ENCODE data around the gene TPRG1.

The TPRG1 gene

DNA sequence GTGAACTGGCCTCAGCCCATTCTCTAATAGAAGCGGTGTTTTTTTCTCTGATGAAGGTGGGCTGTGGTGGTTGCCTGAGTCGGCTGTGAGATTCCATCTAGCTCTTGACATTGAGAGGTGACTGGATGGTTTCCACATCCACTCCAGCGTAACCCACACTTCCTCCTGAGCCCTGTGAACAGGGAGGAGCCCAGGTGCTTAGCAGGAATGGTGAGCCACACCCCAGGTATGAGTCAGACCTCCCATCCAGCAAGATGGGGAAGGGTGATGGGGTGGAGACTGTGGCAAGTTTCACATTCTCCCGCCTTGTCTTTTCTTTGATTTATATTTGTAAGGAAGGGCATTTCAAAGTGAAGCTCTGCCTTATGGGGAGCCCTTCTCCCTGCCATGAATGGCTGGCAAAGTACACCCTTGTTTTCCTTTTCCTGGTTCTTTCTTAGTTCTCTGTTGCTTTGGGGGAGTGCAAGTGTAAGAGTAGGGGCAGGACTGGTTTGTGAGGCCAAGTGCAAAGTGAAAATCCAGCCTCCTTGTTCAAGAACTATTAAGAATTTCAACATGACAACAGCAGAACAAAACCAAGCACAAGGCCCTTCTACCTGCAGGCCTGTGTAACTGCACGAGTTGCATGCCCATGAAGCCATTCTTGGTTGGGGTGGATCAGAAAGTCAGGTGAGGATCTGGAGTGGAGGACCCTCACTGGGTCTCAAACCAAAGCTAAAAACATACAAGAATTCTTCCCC lies 4.6 kb upstream of the TPRG1 start:
- no peak for DNase-seq

DNA sequence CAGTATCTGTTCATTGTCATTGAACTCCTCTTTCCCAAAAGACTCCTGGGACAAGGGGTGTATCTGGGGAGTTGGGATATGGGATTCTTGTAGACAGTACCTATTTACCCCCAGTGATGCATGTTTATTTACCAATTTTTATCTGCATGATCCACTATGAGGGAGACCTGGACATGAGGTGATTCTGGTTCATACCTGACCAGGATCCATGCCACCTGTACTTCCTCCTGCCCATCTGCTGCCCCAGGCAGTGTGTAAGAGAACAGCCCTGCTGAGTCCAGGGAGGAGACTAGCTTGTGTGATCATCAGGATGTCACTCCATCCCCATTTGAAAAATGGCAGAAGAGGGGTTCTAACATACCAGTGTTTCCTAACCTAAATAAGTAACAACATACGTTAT lies 3.1 kb upstream of the TPRG1 start:
- no peak for DNase-seq

DNA sequence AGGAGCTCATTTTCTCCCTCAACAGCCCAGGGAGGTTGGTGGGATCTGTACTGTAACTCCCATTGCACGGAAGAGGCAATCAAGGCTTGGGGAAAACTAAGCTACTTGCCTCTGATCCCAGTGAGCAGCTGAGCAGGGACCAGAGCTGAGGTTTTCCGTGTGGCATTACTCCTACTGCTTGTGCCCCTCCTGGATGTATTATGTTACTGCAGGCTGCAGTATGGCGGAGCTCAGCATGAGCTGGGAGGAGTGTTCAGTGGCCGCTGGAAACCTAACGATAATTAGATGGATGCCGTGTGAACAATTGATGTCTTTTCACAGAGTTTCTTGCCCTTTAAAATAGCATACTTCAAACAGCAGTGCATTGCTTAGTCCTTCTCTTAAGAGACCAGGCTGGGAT lies 2.0 kb upstream of the TPRG1 start:
- DNase-seq: no peak

GRCh38 chr3:189170559-189170958 lies 1.2 kb upstream of the TPRG1 start:
- DNase-seq: no peak

DNA sequence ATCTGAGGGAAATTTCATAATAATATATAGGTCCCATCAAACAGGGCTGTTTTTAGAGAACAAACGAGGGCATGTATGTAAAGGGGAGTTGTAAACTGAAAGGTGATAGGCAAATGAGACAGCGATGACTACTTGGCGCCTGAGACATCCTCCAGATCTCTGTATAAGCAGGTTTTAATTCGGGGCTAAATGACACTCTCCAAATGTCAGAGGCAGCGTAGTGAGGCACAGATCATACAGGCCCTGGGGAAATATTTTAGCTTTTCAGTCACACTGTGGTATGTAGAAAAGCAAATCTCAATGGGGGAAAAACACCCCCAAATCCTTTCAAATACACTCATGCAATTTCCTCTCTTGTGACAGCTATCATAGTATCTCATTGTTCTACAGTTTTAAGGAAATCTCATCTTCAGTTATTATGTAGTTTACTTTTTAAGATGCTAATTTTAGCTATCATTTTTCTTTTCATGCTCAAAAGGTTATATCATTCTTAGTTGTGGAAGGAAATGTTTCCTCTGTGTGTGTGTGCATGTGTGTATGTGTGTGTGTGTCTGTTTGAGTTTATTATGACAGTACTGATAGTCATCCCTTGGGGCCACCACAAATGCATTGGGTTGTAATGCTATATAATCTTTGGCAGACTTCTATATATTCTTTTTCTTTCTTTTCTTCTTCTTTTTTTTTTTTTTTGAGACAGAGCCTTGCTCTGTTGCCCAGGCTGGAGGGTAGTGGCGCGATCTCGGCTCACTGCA lies 1.1 kb downstream of the TPRG1 start:
- DNase-seq: no peak

DNA sequence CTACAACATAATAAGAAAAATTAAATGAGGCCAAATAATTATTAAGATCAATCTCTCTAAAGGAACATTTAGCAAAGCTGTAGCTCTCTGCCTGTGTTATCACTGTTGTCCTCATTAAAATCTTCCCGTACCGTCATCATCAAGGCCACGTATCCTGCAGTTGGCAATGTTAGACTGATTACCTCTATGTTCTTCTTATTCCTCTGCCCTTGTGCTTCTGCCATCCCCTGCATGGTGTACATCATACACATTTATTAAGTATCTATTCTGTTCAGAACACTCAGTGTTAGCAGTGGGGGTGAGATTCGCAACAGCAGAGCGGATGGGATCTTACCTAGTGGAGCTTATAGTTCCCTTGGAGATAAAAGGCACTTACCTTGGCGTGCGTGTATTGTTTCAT lies 12.8 kb downstream of the TPRG1 start:
- DNase-seq: no peak

- DNase-seq: no peak
Measured at GRCh38 chr3:189186101-189186500, 14.3 kb downstream of the TPRG1 start.

DNA sequence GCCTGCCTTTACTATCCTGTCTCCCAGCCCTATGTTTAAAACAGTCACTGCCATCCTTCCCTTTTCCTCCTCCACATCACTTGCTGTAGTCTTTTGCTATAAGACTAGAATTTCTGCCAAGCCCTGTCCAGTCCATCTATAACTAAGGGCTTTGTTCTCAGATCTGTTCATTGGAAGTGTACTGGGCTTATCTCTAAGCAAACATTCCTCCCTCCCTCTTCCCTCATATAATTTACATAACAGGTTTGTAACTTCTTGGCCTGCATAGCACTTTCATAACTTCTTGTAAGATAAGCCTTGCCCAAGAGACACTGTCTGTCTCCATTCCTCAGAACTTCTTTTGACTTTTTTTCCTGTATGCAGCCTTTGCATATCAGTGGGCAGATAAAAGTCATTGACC lies 16.7 kb downstream of the TPRG1 start:
- peak; percentile 13 for DNase-seq

DNA sequence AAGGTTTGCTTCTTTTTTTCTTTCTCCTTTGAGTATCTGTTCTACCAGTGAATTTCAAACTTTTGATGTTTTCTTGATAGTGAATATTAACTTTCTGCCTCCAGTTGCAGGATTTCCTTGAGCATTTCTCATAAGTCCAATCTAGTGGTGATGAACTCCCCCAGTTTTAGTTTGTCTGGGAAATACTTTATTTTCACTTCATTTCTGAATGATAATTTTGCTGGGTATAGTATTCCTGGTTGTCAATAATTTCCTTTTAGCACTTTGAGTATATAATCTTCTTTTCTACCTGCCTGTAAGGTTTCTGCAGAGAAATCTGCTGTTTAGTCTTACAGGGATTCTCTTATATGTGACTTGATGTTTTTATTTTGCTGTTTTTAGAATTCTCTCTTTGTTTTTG lies 21.0 kb downstream of the TPRG1 start:
- DNase-seq: no peak

DNA sequence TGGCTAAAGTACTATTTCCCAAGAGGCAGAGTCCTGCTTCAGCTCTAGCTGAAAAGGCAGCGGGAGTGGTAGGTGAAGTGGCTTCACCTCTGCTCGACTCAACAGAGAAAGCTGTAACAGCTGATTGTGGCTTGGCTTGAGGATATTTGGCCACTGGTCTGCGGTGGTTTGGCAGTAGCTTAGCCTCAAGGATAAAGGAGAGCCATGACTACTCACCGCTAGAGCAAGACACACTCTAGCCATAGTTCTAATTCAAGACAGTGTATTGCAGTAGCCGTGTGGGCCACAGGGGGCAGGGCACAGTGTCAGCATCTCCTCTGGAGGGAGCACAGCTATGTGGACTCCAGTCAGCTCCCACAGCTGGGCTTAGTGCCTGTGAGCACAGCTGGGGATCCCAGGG lies 23.5 kb downstream of the TPRG1 start:
- DNase-seq: no peak

DNA sequence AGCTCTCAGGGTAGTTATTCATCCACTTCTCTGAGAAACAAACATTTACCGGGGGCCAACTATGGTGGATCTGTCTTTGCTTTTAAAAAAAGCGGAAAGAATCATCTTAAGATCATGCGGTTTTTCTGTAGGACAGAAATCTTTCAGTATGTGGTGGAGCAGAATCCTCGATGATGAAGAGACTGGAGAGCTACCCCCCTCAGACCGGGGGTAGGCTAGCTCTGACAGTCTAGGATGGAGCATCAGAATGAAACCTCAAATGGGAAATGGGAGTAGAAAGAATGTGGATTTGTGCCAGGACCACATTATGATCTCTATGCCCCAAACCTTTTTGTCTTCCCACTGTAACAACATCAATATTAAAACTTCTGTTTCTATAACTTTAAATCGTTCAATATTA lies 30.3 kb downstream of the TPRG1 start:
- no peak for DNase-seq

- DNase-seq: no peak
Measured at GRCh38 chr3:189202583-189202982, 30.8 kb downstream of the TPRG1 start.

DNA sequence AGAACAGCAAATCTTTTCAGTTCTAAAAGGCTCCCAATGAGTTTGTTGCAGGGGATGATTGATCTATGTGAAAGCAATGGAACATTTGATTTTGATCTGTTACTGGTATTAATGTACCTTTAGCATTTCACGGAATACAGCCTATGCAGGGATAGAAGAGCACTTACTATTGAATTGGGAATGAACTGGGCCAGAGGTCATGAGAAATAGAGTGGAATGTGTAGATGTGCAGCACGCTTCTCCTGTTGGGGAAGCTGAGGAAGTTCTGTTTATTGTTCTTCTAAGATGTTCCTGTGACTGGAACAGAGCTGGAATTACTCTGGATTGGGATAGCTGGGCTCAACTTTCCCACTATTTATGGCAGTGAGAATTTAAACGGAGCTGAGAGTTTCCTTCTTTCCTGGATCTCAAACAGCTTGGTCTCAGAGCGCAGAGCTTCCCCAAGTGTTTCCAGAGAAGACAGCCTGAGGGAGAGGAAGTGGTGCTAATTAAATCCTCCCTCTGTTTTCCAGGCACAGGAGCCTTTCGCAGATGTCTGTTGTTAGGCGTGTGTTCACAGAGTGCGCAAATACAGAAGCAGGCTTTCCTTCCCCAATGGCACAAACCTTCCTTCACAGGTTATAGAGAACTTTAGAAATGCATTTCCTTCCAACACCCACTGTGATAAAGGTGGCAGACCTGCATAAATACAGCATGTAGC lies 32.5 kb downstream of the TPRG1 start:
- no peak for DNase-seq

- DNase-seq: no peak
Measured at GRCh38 chr3:189204937-189205336, 33.2 kb downstream of the TPRG1 start.

GRCh38 chr3:189210251-189210770 lies 38.5 kb downstream of the TPRG1 start:
- DNase-seq: no peak

DNA sequence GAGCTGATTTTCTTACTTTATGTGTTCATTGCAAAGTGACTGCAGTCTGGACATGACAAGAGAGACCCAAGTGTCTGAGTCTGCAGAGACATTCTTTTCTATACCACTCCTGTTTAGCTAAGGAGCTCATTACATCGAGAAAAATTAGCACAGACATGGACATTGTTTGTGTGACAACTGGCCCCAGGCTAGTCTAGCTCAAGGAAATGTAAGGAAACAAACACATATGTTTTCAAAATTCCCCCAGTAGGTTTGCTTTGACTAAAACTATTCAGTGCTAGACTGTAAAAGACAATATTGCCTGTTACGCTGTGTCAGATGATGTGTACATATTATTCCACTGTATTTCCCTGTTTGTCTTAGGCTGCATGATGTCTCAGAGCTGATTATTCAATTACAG lies 40.9 kb downstream of the TPRG1 start:
- no peak for DNase-seq

DNA sequence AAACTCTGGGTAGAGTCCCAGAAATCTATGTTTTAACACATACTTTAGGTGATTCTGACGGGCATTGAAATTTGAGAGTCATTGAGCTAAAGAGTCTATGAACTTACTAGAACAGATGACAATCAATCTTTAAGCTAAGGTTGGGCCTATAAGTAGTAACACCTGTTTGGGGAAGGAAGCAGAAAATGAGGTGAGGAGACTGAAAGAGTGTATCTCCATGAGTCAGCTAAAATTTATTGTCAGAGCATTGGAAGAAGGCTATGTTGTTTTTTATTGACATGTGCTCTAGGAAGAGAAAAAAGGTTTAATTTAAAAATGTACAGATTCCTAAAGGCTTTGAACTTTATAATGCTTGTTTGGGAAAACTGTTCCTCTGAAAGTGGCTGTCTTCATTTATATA lies 42.9 kb downstream of the TPRG1 start:
- no peak for DNase-seq

DNA sequence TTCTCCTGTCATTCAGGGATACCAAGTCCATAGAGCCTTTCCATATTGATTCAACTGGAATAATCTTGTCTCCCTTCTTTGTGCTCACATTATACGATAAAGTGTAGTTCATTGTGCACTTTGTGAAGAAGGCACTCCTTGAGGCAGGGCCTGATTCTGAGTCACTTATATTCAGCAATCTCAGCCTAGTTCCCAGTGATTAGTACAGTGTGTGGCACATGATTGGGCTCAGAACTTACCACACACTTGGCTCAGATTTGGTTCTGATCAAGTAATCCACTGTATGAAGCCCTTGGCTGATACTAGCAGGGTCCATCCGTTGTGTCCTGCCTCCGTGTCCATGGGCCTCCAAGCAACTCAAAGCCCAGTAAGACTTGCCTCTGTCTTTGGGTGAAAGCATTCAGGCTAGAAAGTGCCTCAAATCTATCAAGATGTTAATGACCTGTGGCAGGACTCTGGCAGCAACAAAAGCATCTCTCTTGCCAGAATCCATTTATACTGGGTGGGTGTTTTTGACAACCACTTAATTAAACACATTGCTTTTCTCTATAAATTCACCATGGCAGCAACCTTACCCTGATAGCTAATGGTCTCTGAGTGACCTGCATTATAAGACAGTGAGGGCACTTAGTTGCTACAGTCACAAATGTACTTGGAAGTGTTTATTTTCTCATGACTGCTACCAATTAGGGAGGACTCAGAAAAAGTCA lies 51.3 kb downstream of the TPRG1 start:
- no peak for DNase-seq

DNA sequence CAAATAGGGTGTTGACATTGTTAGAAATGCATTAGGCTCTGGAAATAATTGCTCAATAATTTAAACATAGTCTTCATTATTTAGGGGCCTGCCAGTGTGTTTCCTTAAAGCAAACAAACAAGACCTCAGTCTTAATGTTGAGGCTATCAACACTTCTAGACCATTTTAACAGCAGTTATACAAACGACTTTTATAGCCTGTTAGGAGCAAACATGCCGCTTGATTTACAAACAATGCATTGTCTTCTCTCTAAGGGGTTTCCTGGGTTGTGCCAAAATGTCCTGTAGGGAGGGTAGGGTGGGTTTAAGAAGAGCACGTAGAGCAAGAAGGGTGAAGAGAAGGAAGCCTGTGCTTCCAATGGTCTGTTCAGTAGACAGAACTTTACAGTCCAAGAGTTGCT lies 53.7 kb downstream of the TPRG1 start:
- DNase-seq: no peak

DNA sequence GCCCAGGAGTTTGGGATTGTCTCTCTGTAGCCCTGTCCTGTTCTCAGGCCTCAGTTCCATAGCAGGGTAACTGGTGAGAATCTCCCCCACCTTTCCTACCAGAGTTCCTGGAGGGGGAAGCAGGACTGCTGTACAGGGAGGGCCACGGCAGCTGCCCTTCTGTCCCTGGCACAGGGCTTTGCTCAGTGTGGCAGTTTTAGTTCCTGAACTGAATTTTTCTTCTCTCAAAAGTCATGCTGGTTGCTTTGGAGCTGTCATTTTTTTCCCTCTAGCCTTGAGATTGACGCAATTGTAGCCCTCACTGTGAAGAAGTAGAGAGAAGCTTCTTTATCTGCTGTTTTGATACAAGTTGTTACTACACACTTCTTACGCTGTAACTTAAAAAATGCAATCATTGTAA lies 55.5 kb downstream of the TPRG1 start:
- DNase-seq: no peak

GRCh38 chr3:189229196-189229828 lies 57.5 kb downstream of the TPRG1 start:
- DNase-seq: no peak

- no peak for DNase-seq
Measured at GRCh38 chr3:189232790-189233189, 61.0 kb downstream of the TPRG1 start.

All from NCI-H1048 (cell line).